ENCODE data around the gene DYNLRB1.
A peak's percentile ranks its signal among the peaks of the same experiment; 100 is the strongest.

DYNLRB1 gene

DNA sequence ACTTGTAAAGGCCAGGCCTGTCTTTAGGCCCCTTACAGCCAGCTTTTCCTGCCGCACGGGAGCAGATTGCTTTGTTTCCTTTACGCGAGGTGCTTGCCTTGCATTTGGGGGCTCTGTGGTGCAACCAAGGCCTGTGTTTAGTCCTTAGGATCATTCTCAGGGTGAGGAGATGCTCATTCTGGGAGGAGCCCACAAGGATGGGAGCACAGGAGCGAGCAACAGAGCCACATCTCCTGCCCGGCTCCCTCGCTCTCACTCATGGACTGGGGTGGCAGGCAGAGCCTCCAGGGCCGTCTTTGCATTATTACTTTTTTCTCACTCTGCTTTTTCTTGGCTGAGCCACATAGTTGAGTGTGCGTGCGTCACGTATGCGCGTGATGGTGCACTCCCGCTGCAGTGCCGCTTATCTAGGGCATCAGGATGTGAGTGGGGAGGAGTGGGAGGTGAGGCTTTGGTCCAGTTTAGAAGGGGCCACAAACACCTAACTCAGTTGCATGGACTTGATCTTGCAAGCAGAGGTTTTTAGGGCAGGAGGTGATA lies 19.1 kb downstream of the DYNLRB1 start:
- DNase-seq, result no peak

DNA sequence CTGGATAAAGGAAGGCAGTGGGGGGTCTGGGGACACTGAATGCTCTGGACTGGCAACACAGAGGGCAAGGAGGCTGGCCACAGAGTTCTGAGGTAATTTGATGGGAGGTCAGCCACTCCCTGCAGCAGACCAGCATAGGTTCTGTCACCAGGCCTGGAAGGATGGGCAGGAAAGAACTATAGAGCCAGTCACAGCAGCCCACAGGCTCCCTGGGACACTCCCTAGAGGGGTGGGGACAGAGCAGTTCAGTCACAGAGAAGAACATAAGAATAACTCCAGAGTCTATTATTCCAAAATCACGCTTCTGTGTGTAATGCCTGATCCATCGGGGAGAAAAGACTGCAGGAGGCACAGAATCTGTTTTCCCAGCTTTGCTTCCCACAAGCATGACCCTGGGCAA lies 19.6 kb downstream of the DYNLRB1 start:
- DNase-seq, result no peak

DNA sequence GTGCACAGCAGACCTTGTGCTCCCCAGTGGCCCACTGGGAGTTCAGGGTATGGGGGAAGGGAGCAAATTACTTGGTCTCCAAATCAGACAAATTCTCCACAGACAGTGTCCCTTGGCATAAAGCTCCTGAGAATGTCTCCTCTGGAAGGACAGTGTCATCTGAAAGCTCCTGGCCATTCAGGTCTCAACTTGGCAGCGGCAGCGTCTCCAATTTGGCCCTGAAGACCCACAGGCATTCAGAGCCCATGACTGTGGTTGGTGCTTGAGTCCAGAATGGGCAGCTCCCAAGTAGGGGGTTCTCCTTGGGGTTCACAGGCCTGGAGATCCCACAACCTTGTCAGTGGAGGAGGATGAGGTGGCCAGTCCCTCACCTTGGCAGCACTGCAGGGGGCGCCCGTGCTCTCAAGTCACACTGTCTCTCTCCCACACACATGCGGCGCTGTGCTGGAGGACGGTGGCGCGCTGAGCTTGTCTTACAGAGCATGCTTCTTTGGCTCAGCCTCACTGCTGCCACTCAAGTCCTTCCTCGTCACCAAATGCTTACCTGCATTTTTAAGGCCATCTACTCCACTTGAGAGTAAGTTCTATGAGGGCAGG lies 20.7 kb downstream of the DYNLRB1 start:
- peak; percentile 54 for DNase-seq

DNA sequence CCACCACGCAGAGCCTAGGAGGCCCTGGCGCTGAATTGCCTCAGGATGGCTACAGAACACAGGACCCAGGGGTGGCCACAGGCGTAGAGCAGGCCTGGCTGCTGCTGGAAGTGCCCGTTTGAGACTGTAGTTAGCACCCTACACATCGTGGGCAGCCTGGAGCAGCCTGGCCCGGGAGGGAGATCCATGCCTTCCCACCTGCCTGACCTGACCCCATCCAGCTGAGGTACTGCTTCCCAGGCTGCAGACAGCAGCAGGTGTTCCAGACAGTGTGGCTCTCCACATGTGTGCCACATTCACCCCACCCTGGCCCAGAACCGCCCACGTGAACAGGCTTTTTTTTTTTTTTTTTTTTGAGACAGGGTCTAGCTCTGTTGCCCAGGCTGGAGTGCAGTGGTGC lies 21.4 kb downstream of the DYNLRB1 start:
- no peak for DNase-seq

DNA sequence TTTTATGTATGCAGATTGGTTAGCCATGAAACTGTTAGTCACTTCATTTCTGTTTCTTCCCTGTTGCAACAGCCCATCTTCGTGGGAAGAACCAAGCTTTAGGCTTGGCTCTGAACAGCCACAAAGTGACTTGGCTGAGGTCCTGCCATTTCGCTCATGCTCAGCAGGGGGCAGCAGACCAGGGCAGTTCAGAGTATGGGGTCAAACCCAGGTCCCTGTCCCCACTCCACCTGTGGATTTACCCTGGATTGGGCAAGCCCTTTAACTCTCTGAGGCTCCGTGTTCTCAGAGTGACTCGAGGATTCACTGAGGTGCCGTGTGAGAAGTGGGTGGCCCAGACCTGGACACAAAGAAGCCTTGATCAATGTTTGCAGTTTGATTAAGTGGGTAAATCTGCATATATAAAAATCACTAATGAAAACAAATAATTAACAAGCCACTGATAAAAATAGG lies 22.5 kb downstream of the DYNLRB1 start:
- DNase-seq, result peak; percentile 61

DNA sequence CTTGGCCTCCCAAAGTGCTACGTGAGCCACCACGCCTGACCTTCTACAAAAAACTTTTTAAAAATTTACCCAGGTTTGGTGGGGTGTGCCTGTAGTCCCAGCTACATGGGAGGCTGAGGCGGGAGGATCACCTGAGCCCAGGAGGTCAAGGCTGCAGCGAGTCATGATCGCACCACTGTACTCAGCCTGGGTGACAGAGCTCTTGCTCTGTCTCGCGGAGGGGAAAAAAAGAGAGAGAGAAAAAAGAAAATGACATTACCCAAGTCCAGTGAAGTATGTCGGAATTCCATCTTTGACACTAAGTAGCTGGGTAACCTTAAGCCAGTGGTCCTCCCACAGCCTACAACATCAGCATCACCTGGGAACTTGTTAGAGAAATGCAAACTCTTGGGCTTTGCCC lies 23.5 kb downstream of the DYNLRB1 start:
- DNase-seq, result no peak

DNA sequence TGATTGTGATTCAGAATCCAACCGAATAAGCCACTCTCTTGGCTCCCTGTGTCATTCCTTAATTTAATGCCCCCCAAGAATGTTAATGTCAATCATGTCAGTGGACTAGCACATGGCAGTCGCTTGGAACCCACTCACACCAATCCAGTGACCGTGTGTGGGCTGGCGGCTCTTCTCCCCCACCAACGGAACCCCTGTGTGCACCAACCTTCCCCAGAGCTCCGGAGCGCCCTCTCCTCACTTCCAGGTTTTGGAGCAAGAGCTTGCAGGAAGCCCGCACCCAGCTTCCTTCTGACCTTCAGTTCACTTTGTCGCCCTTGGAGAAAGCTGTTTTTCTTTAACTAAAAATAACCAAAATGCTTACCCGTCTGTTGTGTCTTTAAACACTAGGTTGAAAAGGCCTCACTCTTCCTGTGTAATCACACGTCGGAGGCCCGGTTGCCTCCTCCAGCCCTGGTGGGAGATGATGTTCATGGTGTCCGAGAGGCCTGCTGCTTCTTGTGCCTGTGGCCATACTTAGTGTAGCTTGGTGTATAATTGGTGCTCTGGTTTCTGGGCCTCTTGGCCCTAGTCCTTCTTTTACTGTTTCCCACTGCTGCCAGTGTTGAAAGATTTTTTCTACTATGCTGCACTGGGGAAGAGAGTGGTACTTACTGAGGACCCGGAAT lies 24.5 kb downstream of the DYNLRB1 start:
- DNase-seq, result no peak

DNA sequence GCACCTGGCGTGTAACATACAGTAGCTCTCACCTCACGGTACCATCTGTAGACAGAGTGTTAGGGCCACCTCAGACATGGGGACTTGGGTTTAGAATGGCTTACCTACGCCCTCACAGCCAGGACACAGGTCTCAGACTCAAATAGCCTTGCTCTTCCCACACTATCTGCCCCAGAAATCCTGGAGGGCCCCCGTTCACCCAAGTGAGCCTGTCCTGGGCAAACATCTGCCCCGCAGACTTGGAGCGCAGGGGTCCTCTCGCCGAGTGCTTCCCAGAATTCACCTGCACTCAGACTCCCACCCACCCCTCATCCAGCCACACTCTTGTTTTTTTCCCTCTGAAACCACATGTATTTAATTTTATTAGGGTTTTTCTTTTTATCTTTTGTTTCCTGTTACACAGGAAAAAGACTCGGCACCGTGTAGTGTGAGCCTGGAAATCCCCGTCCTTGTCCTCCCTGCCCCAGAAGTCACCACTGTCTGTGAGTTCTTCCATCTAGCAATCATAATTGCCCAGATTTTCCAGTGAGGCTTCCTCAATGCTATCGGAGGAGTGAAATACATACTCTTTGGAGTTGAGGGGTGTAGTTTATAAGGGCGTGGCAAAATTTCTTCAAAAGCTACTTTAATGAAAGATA lies 25.2 kb downstream of the DYNLRB1 start:
- DNase-seq, result peak; percentile 66

DNA sequence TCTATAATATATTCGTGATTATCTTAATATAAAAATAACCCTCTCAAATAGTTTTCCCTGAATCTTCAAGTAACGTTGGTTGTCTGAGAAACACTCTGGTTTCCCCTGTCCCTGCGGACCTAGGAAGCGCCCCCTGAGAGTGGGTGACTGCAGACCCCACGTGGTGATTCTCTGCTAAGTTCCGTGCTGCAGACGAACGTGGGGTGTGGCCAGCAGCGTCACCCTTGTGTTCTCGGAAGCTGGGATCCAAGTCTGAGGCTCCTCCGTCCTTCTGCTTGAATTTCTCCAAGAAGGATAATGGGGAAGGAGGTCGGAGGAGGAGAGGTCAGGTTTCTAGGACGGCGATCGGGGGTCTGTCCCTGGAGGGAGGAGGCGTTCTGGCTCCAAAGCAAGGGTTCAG lies 25.7 kb downstream of the DYNLRB1 start:
- no peak for DNase-seq

DNA sequence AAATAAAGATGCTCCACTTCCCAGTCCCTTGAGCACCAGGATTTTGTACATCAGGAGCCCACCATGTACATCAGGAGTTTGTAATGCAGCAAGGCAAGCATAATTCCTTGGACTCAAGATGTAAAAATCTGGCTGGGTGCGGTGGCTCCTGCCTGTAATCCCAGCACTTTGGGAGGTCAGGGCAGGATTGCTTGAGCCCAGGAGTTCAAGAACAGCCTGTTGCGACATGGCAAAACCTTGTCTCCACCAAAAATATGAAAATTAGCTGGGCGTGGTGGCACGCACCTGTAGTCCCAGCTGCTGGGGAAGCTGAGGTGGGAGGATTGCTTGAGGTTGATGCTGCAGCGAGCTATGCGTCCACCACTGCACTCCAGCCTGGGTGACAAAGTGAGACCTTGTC lies 26.2 kb downstream of the DYNLRB1 start:
- DNase-seq, result no peak

DNA sequence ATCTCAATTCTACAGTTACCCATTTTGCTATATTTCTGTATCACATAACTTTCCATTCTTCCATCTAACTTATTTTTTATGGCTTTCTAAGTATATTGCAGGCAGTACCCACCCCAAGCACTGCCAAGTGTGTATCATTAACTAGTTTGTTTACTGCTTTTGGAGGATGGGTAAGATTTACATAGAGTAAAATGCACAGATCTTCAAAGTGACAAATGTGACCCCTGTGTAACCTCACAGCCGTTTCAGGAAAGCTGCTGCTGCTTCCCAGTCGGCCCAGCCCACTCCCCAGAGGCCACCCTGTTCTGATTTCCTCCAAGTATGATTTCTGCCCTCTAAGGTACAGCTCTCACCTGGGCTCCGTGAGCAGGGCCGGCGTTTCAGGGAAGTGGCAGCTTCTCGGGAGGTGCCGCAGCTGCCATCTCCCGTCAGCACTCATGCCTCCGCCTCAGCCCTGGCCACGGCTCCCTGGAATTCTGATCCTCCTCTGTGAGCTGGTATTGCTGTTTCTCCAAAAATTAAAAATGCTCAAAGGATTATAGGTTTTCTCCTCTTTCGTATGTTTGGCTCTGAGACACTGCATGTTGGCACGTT lies 27.3 kb downstream of the DYNLRB1 start:
- no peak for DNase-seq

DNA sequence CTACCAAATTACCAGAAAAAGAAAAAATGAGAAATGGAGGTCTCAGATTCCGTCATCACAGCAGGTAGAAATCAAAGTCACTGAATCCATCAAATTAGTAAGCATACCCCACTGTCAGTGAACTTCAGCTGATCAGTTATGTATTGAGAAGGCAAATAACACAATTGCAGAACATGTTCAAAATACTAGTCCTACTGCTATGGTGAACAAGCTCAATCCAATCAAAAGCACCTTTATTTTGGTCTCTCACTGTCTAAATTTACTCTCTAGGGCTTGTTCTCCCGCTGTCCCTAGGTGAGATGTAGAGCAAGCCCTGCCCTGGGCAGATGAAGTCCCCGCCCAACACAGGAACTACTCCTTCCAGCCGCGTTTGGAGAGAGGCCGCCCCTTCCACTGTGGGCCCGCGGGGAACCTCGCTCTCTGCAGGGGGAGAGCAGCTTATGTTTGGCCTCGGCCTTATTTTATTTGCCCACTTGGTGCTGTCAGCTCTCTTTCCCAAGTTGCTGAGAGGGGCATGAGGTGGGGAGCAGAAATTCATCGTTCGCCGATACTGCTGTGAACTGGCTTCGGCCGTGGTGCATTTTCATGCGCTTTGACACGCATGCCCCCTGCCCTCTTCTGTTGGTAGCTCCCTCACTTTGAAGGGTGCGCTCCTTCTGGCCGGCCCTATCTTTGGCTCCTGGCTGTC lies 28.0 kb downstream of the DYNLRB1 start:
- DNase-seq, result peak; percentile 23

DNA sequence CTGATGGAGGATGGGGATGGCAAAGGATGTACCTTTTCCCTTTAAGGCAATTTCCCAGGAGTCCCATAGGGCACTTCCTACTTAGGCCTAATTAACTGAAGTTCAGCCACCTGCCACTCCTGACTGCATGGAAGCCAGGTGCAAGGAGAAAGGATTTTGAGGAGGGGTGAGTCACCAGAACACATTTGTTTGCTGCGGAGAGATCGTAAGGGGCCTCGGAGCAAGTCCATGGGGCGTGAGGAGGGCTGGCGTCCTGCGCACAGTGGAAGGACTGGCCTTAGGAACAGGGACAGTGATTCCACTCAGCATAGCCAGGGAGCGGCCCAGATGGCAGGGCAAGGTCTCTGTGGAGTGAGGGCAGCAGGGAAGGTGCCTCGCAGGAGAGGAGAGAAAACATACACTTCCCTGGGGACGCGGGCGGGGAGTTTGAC lies 30.5 kb downstream of the DYNLRB1 start:
- no peak for DNase-seq

DNA sequence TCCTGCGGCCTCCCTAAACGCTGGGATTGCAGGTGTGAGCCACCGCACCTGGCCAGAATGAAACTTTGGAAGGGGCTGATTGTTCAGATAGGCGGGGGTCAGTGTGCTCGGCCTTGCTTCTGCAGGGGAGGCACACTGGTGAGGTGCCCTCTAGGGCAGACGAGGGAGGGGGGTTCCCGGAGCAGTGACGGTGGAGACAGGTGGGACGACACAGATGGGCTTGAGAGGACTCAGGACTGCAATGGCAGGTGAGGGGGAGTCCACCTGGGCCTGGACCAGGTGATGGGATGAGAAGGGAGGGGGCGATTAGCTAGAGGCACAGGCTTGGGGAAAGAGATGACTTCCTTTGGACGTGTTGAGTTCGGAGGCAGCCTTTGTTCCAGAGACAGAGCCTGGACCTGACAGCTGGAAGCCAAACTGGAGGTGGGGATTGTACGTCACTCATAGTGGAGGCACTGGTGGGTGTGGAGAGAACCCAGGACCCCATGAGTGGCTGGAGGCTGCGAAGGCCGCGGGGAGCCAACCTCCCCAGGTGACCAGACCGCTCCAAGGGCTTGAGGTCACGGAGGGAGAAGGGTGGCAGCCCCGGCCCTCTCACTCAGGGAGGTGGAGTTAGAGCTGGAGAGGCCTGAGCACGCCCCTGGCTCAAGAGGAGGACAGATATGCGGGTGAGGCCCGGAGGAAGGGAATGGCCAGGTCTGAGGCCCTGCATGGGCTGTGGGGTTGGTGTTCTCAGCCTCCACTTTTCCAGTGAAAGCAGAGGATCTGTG lies 31.8 kb downstream of the DYNLRB1 start:
- no peak for DNase-seq

DNA sequence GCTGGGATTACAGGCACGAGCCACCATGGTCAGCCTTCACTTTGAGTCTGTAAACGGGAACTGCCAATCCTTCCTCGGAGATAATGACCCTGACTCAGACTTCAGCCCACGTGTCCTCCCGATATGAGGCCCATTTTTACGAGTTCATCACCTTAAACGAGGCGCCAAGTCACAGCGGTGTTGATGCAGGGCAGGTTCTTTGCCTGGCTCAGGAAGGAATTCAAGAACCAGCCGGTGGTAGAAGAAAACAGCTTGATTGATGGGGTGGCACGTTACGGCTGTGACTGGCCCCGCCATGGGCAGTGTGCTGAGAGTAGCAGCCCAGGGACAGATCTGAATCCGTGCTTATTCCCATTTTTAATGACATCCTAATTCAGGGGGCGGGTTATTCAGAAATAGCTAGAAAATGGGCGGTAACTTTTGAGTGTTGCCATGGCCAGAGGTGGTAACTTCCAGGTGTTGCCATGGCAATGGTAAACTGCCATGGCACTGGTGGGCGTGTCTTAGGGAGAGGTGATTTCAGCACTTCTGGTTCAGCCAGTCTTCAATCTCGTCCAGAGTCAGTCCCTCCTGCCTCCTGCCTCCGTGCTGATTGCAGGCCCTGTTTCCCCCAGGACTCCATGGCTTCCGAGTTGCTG lies 33.2 kb downstream of the DYNLRB1 start:
- peak; percentile 21 for DNase-seq

DNA sequence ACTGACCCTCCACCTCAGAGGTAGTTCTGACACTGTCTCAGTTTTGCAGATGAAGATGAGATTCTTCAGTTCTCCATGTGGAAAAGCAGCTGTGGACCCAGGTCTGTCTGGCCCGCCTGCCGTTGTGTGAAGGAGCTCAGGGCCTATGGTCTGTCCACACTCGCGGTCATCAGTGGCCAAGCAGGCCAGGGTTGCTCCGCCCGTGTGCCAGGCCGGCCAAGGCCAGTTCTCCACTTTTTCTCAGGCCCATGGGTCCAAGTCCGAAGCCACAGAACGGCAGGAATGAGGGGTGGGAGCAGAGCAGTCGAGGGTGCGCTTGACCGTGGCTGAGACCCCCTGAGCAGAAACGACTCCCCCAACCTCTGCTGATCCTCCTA lies 33.7 kb downstream of the DYNLRB1 start:
- DNase-seq, result no peak

DNA sequence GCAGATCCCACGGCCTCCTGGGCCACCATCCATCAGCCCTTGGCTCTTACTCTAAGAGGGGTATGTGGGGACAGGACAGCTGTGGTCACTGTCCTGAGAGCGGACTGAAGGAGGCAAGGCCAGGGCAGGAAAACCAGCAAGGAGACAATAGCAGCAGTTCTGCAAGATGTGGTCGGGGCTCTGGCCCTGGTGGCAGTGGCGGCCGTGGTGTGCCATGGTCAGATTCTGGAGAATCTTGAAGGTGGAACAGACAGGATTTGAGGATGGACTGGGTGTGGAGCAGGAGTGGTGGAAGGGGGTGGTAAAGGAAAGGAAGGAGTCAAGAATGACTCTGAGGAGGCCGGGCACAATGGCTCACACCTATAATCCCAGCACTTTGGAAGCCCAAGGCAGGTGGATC lies 36.3 kb downstream of the DYNLRB1 start:
- no peak for DNase-seq

DNA sequence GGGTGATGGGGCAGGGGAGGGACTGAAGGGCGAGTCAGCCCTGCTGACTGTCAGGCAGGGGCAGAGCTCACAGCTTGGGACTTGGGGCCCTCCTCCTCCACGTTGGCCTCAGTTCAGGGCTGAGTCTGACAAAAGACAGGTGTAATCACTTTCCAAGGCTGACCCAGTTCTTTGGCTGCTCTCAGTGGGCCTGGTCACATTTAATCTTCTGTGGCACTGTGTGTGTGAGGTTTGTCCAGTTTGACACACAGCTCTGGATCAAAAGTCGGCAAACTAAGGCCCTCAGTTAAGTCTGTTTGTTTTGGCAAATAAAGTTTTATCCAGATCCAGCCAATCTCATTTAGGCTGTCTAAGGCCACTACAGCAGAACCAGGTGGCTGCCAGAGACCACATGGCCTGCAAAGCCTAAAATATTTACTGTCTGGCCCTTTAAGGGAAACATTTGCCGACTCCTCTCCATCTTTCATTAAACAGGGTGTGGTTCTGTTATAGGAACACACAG lies 37.2 kb downstream of the DYNLRB1 start:
- DNase-seq, result no peak

DNA sequence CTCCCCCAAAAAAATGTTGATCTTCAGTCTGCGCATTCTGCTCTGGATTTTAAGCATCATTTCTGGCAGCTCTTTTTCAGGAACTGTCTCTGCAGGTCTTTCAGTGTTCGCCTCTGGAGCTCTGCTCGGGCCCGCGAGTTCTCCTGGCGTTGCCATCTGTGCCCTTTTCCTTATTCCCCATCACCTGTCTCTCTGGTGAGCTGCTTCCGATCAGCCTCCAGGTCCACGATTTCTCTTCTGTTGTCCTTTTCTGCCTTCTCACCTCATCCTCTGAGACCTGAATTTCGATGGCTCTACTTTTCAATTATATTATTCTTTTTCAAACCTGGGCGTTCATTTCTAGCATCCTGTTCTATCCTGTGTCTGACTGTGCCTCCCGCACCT lies 41.7 kb downstream of the DYNLRB1 start:
- DNase-seq, result no peak

DNA sequence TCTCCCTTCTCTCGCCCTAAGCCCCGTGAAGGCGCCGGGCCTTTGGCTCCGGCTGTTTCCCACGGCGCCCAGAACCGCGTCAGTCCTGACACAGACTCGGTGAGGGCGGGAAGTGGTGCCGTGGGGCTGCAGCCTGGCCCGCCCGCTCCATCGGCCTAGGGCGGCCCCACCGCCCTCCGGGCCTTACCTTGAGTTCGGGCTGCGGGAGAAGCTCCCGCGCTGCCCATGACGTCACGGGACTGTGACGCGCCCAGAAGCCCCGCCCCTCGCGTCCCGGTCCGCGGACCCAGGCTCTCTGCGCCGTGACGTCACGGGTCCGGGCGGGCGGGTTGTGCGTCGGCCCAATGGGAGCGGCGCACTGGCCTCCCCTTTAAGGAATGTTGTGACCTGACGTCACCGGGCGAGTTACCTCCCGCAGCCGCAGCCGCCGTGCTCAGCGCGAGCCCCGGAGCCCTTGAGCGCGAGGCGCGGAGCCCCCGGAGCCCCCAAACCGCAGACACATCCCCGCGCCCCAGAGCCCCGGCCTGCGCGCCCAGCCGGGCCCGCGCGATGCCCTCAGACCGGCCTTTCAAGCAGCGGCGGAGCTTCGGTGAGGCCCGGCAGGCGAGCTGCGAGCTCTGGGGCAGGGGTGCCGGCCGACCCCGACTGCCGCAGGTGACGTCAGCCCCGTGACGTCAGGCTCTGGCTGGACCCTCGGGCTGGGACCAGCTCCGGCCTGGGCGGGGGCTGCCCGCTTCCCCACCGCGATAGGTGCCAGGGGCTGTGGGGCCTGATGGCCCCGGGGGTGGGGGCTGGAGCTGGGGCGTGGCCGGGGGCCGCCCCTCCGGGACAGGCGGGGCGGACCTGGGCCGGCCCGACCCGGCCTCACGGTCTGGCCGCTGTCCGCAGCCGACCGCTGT lies 42.3 kb downstream of the DYNLRB1 start, which contains the start of gene MAP1LC3A:
MAP1LC3A (plus strand) TSS at position 399 of the 899 bp plus-strand sequence; CDS start at position 550, 151 bp downstream.
- peak; percentile 97 for DNase-seq

Measured in CD4-positive, alpha-beta T cell treated with Interleukin-21 for 1 hour (primary cell).